GM12891 (cell line): ENCODE data around the gene TRPC4AP.

Experiments
- PAX5 ChIP-seq: IDR thresholded peaks from 2 replicates; pipeline ENCODE4 v1.6.1; 2011; ENCODE audit warnings: low read length, moderate library complexity, mild to moderate bottlenecking; ENCODE audit not compliant: insufficient read depth, severe bottlenecking
- POLR2A ChIP-seq: IDR thresholded peaks from 2 replicates; pipeline ENCODE4 v1.6.1; 2011; ENCODE audit warnings: low read depth, low read length, control low read depth
- POLR2AphosphoS5 ChIP-seq: IDR thresholded peaks from 2 replicates; pipeline ENCODE4 v1.6.1; 2011; ENCODE audit warnings: low read depth, low read length, control low read depth
- POU2F2 ChIP-seq: IDR thresholded peaks from 2 replicates; pipeline ENCODE4 v1.6.1; 2011; ENCODE audit warnings: low read depth, mild to moderate bottlenecking, control low read depth, low read length, moderate library complexity
- SPI1 ChIP-seq: IDR thresholded peaks from 2 replicates; pipeline ENCODE4 v1.6.1; 2011; ENCODE audit warnings: low read depth, low read length, control low read depth
- TAF1 ChIP-seq: IDR thresholded peaks from 2 replicates; pipeline ENCODE4 v1.6.1; 2011; ENCODE audit warnings: low read depth, low read length, control low read depth

- TF ChIP-seq POLR2A = no peak
- TF ChIP-seq POLR2AphosphoS5 = no peak
- TF ChIP-seq TAF1 = no peak
- no peak for TF ChIP-seq POU2F2
- no peak for TF ChIP-seq SPI1
- TF ChIP-seq PAX5 = no peak
Observed at GRCh38 chr20:34995192-34995591, 97.4 kb downstream of the TRPC4AP start.
